GM19328 (cell line): ENCODE measurements around the gene SPCS1.

Source experiments
- ATAC-seq: cut with Tn5 transposase; IDR thresholded peaks from one replicate; pipeline ENCODE4 v1.9.1; 2021; ENCODE audit warnings: mild to moderate bottlenecking, moderate library complexity; ENCODE audit not compliant: unreplicated experiment

Gene SPCS1

GRCh38 chr3:52694528-52695189 lies 11.2 kb upstream of the SPCS1 start:
- no peak for ATAC-seq

GRCh38 chr3:52695798-52696671 lies 9.9 kb upstream of the SPCS1 start:
- no peak for ATAC-seq

GRCh38 chr3:52696830-52697631 lies 8.9 kb upstream of the SPCS1 start:
- ATAC-seq = no peak

- ATAC-seq = no peak
These were observed 8.3 kb upstream of the SPCS1 start for GRCh38 chr3:52697632-52697965.

GRCh38 chr3:52703341-52703740 lies 2.6 kb upstream of the SPCS1 start:
- ATAC-seq = no peak

- ATAC-seq = no peak
These were observed 1.1 kb upstream of the SPCS1 start for GRCh38 chr3:52704611-52705437.

GRCh38 chr3:52705438-52705687 lies 543 bp upstream of the SPCS1 start:
- no peak for ATAC-seq

- no peak for ATAC-seq
These were observed 1.7 kb downstream of the SPCS1 start for GRCh38 chr3:52707585-52707984.

GRCh38 chr3:52710512-52710911 lies 4.6 kb downstream of the SPCS1 start:
- ATAC-seq = no peak

- ATAC-seq = no peak
These were observed 6.6 kb downstream of the SPCS1 start for GRCh38 chr3:52712291-52713212.

- no peak for ATAC-seq
These were observed 8.7 kb downstream of the SPCS1 start for GRCh38 chr3:52714335-52715302.

- no peak for ATAC-seq
These were observed 9.9 kb downstream of the SPCS1 start for GRCh38 chr3:52715714-52716305.

- ATAC-seq = no peak
These were observed 13.7 kb downstream of the SPCS1 start for GRCh38 chr3:52719618-52720017.

- no peak for ATAC-seq
These were observed 15.3 kb downstream of the SPCS1 start for GRCh38 chr3:52721002-52721729.

- ATAC-seq = no peak
These were observed 15.8 kb downstream of the SPCS1 start for GRCh38 chr3:52721730-52722008.

- ATAC-seq = no peak
These were observed 16.6 kb downstream of the SPCS1 start for GRCh38 chr3:52722491-52722890.

- no peak for ATAC-seq
These were observed 18.0 kb downstream of the SPCS1 start for GRCh38 chr3:52723935-52724334.

GRCh38 chr3:52724511-52724910 lies 18.6 kb downstream of the SPCS1 start:
- ATAC-seq = no peak
